GM21390 (cell line): ENCODE measurements around the gene IBA57.
"Not testable (repeated sequence)": the region's sequence is repeated elsewhere in the genome, so short reads cannot be mapped to it uniquely, and the experiment has no call there.

ENCODE experiments used
- ATAC-seq: cut with Tn5 transposase; IDR thresholded peaks from one replicate; pipeline ENCODE4 v1.9.1; 2021; ENCODE audit not compliant: unreplicated experiment

Gene IBA57

DNA sequence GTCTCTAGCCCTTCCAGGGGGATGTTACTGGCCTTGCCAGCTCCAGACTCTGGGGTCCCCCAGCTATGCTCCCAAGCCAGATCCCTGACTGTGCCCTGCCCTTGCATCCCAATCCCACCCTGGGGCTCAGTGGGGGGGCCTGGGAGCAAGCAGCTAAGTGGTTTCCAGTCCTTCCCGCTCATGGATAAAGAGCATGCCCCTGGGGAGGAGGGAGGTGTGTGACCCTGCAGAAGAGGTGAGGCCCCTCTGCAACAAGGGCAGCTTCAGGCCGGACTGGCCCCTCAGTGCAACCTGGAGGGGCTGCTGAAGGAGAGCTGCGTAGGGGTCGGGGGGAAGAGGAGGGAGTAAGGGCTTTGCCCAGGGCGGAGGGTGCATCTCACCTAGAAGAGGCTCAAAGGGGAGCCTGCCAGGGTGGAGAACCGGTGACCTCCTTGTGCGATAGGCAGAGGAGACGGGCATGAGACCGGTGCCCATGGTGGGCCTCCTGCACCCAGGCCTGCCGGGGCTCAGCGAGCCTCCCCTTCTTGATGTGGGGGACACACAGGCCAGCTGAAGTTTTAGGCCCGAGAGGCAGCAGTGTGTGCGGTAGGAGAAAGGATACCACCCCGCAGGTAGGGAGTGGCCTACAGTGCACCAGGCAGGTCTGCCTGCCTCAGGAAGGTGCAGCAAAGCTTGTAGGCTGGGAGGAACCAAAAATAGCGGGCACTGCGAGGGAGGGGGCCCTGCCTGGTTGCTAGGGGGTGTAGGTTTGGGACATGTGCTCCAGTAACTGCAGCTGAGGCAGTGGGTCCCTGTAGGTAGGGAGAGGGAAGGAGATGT, 45.3 kb downstream of the IBA57 start:
- no peak for ATAC-seq

DNA sequence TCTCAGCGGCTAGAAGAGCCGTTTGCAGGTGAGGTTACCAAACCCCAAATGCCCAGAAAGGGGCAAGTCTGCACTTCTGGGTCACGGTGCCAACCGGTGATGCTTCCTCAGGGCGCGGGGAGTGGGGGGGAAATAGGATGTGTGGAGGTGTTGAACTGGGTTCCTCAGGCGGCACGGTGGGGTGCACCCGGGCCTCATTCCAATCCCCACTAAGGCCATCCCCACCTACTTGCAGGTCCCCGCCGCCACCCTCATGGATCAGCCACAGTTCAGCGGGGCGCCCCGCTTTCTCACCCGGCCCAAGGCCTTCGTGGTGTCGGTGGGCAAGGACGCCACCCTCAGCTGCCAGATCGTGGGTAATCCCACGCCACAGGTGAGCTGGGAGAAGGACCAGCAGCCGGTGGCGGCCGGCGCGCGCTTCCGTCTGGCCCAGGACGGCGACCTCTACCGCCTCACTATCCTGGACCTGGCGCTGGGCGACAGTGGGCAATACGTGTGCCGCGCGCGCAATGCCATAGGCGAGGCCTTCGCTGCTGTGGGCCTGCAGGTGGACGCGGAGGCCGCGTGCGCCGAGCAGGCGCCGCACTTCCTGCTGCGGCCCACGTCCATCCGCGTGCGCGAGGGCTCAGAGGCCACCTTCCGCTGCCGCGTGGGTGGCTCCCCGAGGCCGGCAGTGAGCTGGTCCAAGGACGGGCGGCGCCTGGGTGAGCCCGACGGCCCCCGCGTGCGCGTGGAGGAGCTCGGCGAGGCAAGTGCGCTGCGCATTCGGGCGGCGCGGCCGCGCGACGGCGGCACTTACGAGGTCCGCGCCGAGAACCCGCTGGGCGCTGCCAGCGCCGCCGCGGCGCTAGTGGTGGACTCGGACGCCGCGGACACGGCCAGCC, 46.2 kb downstream of the IBA57 start:
- no peak for ATAC-seq

DNA sequence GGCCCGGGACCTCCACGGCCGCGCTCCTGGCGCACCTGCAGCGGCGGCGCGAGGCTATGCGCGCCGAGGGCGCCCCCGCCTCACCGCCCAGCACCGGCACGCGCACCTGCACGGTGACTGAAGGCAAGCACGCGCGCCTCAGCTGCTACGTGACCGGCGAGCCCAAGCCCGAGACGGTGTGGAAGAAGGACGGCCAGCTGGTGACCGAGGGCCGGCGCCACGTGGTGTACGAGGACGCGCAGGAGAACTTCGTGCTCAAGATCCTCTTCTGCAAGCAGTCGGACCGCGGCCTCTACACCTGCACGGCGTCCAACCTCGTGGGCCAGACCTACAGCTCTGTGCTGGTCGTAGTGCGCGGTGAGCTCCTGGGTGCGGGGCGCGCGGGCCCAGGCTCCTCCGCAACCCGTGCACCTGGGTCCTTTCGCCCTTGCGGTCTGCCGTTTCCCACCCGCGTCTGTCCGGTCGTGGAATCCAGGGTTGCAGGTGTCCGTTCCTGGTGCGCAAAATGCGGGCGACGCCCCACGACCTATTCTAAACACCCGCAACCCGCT, 46.9 kb downstream of the IBA57 start:
- no peak for ATAC-seq

DNA sequence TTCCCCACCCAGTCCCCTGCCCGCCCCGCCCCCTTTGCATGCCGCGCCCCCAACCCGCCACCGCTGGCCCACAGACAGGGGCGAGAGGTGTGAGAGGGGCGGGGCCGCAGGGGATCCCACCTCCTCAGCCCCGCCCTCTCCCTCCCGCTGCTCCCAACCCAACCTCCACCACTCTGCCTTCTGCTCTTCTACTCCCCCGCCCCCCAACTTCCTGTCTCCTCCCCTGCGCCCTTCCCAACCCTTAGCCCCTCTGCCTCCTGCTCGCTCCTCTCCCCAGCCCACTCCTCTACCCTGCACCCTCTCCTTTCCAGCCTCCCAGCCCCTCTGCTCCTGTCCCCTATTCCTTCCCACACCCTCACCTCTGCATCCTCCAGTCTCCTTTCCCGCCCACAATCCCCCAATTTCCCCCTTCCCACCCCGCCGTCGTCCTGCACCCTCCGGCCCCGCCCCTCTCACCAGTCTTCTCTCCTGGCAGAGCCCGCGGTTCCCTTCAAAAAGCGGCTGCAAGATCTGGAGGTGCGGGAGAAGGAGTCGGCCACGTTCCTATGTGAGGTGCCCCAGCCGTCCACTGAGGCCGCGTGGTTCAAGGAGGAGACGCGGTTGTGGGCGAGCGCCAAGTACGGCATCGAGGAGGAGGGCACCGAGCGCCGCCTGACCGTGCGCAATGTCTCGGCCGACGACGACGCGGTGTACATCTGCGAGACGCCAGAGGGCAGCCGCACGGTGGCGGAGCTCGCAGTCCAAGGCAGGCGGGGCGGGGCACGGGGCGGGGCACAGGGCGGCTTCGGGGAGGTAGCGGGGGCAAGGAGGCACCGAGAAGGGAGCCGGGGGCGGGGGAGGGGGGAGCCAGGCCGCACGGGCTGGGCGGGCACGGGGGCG, 47.6 kb downstream of the IBA57 start:
- peak; percentile 98 for ATAC-seq

DNA sequence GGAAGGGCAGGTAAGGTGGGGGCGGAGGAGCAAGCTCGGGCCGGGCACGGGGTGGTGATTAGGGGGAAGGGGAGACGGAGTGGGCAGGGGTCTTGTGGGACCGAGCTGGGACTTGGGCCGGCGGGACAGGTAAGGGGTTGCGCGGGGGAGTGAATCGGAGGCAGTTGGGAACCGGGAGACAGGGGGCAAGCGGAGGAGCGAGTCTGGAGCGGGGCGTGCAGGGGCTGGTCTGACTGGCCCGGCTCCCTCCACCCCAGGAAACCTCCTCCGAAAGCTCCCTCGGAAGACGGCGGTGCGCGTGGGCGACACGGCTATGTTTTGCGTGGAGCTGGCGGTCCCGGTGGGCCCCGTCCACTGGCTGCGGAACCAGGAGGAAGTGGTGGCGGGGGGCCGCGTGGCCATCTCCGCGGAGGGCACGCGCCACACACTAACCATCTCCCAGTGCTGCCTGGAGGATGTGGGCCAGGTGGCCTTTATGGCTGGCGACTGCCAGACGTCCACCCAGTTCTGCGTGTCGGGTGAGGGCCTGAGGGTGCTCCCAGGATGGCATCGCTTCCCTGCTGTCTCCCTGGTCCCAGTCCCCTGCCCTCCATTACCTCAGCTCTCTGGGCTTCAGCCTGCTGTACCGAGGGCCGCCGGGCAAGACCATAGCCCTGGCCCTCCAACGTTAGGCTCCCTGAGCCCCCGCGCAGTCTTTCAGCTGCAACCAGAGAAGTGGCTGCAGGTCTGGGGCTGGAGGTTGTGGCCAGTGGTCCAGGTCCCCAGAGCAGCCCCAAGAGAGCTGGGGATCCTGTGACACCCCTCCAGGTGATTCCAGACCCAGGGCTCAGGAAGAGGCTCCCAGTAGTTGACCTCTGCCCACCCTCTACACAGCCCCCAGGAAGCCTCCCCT, 48.6 kb downstream of the IBA57 start:
- ATAC-seq = no peak

DNA sequence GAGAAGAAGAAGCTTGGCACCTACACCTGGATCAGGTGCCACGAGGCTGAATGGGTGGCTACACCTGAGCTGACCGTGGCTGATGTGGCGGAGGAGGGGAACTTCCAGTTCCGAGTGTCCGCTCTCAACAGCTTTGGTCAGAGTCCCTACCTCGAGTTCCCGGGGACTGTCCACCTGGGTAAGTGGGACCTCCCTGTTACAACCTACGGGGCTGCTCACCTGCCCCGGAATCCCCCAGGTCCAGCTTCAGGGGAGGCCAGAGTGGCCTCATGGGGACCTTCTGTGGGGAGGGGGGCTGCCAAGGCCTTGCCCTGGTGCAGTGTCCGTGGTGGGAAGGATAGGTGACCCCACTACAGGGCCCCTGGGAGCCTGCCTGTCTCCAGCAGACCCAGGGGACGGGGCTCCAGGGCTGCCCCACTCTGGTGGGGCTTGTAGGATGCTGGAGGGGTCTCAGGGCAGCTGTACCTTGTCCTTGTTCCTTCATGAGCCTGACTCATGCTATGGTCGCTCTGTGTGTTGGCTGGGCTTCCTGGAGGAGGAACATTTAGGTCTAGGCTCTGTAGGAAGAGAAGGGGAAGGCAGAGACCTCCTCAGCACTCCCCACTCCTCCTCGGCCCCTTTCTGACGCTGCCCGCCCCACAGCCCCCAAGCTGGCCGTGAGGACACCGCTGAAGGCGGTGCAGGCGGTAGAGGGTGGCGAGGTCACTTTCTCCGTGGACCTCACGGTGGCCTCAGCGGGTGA, 49.5 kb downstream of the IBA57 start:
- no peak for ATAC-seq

DNA sequence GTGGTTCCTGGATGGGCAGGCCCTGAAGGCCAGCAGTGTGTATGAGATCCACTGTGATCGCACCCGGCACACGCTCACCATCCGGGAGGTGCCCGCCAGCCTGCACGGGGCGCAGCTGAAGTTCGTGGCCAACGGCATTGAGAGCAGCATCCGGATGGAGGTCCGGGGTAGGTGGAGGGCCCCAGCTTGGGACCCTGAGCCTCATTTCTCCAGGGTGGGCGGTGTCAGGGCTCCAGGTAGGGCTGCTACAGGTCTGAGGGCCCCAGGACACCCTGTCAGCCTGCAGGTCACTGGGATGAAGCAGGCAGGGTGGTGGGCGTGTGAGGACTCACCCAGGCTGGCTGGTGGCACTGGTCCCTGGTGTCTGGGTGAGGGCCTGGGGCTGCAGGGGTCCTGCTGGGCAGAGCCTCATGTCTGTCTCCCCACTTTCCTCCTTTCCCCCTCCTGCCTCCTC, 50.1 kb downstream of the IBA57 start:
- no peak for ATAC-seq

DNA sequence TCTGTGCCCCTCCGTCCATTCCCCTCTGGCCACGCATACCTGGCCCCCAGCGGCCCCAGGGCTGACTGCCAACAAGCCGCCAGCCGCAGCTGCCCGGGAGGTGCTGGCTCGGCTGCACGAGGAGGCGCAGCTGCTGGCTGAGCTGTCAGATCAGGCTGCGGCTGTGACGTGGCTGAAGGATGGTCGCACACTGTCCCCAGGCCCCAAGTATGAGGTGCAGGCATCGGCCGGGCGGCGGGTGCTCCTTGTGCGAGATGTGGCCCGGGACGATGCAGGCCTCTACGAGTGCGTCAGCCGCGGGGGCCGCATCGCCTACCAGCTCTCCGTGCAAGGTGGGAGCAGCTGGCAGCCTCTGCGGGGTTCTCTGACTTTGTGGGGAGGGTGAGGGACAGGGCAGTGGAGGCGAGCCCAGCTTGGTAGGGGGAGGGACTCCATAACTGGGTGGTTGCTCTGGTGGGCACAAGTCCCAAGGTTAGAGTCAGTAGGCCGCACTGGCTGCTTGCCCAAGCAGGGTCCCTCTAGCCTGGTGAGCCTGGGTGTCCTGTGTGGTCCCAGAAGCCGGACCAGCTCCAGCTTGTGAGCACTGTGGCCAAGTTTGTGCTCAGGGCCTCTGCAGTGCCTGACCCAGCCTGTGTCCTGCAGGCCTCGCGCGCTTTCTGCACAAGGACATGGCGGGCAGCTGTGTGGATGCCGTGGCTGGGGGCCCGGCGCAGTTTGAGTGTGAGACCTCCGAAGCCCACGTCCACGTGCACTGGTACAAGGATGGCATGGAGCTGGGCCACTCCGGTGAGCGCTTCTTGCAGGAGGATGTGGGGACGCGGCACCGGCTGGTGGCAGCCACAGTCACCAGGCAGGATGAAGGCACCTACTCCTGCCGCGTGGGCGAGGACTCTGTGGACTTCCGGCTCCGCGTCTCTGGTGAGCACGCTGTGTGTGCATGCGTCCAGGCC, 51.0 kb downstream of the IBA57 start:
- ATAC-seq = no peak

DNA sequence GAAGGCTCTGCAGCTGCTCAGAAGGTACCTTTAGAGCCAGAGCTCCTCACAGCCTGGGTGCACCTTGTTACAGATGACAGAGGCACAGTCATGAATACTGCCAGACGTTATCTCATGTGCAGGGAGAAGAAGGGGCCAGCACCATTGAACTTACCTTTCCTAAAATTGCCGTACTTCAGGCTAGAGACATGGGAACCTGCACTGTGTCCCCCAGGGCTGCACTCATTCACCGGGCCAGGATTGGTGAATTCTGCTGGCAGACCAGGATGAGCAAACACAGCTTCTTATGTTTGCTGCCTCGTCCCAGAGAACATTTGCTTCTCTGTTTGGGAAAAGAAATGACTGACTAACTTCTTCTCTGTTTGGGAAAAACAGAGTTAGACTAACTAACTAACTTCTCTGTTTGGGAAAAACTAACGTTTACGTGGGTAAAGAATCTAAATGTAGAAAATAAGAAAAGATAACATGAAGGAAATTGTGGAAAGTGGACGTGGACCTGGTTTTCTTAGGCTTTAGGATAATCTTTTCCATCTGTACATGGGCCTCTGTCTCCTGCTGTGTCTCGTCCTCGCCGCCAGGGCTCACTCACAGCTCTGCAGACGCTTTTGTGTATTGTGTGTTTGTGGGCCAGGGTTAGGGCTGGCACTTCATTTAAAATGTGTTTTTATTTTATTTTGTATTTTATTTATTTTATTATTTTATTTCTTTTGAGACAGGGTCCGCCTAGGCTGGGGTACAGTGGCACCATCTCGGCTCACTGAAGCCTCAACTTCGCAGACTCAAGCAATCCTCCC, 52.1 kb downstream of the IBA57 start:
- ATAC-seq = no peak

DNA sequence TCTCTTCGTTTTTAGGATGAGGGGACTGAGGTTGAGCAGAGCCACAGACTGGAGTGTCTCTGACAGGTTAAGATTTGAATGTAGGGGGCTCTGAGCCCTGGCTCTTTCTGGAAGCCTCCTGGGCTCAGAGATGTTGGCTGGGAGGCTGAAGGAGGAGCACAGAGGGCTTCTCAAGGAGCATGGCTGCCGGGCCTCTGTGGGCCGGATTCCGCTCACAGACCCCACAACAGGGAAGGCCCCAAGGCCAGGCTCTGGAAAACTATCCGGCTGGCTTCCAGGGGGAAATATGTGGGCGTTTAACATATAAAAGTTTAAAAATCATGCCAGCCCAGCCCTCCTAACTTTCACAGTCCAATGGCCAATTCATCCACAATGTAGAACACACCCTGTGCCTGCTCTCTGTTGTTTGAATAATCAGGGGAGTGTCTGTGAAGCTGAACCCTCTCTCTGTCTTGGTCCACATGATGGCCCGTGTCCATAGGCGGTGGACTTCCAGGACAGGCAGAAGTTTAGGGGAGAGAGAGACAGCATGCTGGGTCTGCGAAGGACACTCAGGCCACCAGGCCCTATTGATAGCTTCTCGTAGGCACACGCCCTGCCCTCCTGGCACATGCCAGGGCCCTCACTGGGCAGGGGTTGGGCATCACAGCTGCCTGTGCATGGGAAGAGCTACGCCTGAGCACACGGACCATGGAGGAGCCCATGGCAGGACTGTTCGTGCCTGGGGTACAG, 53.1 kb downstream of the IBA57 start:
- no peak for ATAC-seq

DNA sequence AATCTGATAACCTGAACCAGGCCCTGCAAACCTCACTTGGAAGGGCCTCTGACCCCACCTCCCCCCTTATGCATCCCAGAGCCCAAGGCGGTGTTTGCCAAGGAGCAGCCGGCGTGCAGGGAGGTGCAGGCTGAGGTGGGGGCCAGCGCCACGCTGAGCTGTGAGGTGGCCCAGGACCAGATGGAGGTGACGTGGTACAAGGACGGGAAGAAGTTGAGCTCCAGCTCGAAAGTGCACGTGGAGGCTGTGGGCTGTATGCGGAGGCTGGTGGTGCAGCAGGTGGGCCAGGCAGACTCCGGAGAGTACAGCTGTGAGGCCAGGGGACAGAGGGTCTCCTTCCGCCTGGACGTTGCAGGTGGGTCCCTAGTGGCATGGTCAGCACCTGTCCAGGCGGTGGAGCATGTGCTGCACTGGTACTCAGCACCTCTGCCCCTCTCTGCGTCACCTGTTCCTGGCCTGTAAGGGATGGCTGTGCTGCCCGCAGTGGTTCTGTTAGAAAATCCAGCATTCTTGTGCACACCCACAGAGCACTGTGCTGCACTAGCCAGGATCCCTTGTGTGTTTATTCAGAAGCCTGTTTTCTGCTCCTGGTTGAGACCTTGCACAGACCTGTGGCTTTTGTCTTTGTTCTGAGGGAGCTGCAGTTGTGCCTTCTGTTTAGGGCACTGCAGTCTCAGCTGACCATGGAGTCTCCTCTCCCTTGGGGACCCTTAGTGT, 53.8 kb downstream of the IBA57 start:
- ATAC-seq = no peak

DNA sequence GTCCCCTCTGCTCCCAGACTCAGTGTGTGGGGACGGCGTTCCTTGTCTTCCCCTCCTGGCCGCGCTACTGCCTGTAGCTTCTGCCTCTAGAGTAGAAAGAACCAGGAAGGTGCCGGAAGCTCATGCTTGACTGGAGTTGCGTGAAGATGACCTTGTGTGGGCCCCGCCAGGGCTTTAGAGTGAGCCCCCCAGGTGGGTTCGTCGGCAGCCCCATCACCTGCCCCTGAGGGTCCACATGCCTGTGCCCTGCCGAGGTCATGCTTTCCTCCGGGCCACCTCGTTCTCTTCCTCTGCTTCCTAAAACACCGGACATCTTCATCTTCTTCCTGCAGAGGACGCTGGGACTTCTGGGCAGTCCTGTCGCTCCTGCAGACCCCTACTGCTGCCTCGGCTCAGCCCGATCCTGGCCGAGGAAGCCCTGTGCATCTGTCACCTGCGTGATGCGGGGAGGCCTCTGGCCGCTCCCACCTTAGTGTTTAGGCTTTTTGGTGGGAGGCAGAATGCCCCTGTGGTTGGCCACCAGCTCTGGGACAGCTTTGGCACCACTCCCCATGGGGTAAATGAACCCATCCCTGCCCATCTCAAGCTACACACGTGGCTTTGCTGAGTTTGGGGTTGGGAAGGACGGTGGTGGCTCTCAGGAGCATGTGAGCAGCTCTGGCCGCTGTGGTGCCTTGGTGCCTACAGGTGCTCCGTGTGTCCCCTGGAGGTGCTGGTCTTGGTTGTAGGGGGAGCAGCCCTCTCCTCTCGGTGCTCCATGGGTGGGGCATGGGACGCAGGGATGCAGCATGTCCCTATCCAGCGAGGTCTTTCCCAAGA, 54.6 kb downstream of the IBA57 start:
- ATAC-seq = no peak

DNA sequence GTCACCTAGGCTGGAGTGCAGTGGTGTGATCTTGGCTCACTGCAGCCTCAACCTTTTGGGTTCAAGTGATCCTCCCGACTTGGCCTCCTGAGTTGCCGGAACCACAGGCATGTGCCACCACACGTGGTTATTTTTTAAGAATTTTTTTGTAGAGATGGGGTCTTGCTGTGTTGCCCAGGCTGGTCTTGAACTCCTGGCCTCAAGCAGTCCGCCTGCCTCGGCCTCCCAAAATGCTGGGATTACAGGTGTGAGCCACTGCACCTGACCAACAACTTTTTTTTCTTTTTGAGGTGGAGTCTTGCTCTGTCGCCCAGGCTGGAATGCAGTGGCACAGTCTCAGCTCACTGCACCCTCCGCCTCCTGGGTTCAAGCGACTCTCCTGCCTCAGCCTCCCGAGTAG, 55.5 kb downstream of the IBA57 start:
- ATAC-seq = not testable (repeated sequence)

DNA sequence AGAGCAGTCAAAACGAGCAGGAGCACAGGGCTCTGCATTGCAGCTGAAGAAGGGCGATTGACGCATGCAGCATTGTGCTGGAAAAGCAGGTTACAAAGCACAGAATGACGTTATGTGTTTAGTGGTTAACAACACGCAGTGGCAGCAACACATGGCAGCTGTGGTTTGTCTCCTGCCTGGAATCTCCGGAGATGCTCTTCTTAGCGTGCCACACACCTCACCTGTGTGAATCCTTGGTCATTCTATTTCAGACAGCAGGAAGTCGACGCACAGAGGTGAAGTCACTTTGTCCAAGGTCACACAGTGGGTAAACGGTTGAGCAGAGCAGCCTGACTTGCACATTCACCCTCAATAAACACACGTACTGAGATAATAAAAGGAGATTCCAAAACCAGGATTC, 56.9 kb downstream of the IBA57 start:
- no peak for ATAC-seq
